T47D (cell line): ENCODE data around the gene RUBCN.
"Not testable (repeated sequence)": the region's sequence is repeated elsewhere in the genome, so short reads cannot be mapped to it uniquely, and the experiment has no call there.

Experiments used
- DNase-seq, 2 experiments: peaks; one replicate each; pipeline versions ENCODE4 v3.0.0 to v3.0.0-alpha.2; 2011 to 2012; ENCODE audit warnings: low read depth in 1 of 2, low spot score in 1 of 2
- JUND ChIP-seq: IDR thresholded peaks from 2 replicates; pipeline ENCODE4 v1.6.1; 2012; ENCODE audit warnings: low read depth
- in situ Hi-C: cut with HindIII; loops from 2 replicates; pipeline ENCODE4 v1.10.0; 2016; ENCODE audit warnings: low sequenced_read_pairs, low pct_unique_long_range_greater_than_20kb

The RUBCN gene

GRCh38 chr3:197749315-197749600 lies 12.6 kb upstream of the RUBCN start:
- DNase-seq = peak; percentile 63 to 79
- no peak for TF ChIP-seq JUND
- in situ Hi-C loops = no loop called here

GRCh38 chr3:197748597-197749314 lies 12.1 kb upstream of the RUBCN start:
- DNase-seq = no peak
- in situ Hi-C loops = no loop called here
- TF ChIP-seq JUND = no peak

DNA sequence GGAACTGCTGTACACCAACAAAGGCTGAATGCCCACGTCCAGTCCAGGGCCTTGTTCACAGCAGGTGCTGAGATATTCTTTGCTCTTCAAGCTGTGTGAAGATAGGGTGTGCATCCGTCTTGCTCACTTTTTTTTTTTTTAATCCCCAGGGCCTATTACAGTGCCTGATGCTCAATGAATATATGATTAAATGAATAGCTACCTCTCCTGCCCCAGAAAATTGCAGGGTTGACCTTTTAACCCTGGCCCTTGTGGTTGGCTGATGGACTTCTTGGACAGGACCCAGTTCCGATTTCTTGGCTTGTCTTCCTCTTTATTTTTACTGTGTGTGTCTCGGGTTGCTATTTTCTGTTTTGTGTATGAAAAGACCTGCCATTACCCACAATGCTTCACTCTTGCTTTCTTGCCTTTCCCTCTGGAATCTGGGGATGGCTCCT lies 10.1 kb upstream of the RUBCN start:
- DNase-seq = no peak
- in situ Hi-C loops = no loop called here
- TF ChIP-seq JUND = no peak

DNA sequence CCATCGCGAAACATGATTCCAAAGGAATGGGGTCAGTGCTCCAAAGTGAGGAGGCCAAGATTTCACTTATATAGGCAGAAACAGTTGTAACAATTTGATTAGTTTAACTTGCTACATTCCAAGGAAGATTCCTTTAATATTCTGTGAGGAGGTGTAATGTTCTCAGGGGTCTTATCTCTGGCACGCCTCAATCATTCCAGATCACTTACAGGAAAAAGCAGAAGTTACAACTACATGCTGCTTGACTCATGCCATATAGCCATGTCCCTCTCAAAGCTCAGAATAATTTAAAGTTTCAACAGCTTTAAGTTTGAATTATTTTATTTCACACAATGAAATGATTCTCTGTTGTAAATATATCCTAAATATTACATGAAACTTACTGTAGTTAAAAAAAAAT lies 9.5 kb upstream of the RUBCN start:
- in situ Hi-C loops = no loop called here
- DNase-seq = no peak
- TF ChIP-seq JUND = no peak

DNA sequence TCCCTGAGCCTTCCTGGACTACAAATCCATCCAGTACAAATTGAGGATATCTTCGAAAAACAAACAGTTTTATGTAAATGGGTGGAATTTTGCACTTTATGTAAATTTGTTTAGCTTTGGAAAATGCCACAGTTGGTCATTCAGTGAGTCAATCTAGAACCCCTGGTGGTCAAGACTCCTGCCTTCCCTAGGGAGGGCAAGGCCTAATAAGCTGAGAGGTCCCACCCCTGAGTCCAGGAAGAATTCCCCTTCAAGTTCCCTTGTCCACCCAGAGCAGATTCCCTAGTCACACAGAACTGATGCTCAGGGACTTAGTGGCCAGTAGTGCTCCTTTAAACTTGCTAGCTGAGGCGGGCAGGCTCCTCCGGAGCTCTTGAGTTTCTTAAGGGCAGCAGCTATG lies 6.1 kb upstream of the RUBCN start:
- DNase-seq = no peak
- no peak for TF ChIP-seq JUND
- in situ Hi-C loops = no loop called here

DNA sequence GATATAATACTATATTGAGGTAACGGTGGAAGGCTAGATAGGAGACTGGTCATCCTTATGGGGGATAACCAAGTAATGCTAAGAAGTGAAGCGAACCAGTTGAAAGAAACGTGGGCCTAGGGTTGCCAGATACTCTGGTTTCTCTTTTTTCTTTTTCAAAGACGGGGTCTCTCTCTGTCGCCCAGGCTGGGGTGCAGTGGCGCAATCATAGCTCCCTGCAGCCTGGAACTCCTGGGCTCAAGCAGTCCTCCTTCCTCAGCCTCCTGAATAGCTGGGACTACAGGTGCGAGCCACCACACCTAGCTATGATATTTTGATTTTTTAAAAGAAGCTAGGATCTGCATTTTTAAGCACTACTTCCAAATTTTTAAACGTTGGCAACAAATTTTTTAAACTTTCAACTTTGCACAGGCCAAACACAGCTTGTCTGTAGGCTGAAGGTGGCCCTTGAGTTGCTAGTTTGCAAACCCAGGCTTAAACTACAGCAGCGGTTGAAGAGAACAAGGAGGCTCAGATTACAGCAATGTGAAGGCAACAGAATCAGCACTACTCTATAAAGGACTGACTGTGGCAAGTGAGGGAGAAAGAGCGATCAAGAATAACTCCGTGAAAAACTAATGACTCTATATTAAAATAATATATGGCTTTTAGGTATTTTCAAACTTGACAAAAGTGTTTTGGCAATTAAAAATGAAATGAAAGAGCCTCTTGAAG lies 1.2 kb upstream of the RUBCN start:
- TF ChIP-seq JUND = no peak
- no peak for DNase-seq
- in situ Hi-C loops = no loop called here

DNA sequence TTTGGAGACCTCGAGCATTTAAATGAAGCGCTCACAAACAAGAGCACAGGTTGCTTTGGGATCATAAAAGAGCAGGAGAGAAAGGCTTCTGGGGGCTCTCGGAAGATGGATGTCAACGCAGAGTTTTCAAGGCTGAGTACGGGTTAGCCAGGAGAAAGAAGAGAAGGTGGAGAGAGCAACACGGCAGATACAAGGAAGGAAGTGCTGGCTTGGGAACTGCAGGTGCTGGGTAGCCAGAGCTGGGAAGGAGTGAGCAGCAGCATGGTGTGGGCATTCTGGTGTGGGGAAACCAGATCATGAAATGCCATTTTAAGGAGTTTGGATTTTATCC lies 580 bp upstream of the RUBCN start:
- no peak for TF ChIP-seq JUND
- in situ Hi-C loops = no loop called here
- DNase-seq = no peak

DNA sequence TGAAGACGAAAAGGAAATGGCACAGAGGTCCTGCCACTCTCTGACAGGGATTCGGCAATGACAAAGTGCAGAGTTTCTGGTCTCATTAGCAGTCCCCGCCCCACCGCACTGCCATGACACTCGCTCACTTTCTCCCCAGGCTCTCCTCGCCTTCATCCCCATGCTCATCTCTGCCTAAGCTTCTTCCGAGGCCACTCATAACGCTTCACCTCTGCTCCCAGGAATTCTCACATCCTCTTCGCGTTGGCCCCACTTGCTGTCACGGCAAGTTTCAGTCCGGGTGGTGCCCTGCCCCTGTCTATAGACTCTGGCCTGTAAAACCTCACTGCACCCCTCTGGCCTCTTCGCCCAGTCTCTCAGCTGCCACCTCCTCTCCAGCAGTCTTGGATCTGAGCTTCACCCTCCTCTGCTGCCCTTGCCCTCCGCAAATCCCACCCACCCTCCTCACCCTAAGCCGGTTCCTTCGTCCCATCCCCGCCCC lies 654 bp downstream of the RUBCN start:
- DNase-seq = peak; percentile 45 to 73
- in situ Hi-C loops = no loop called here
- no peak for TF ChIP-seq JUND

DNA sequence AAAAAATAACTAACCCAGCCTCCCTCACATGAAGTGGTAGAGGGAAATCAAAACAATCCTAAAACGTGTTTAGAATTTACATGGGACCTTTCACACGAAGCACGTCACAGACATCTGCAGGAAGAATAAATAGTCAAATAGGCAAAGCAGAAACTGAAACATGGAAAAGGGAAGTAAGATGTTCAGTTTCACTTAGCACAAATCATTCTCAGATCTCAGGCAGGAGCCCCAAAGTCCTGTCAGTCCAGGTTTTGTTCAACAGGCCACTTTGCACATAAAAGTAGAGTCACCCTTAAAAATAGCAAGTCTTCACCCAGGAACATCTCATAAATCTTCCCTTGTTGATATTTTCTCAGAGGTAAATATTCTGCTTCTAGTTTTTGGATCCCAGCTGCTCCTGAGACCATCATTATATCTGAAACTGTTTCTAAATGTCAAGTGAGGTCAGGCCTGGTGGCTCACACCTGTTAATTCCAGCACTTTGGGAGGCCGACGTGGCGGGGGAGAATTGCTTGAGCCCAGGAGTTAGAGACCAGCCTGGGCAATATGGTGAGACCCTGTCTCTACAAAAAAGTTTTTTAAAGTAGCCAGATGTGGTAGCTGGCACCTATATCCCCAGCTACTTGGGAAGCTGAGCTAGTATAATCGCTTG lies 1.9 kb downstream of the RUBCN start:
- in situ Hi-C loops = no loop called here
- DNase-seq = no peak
- TF ChIP-seq JUND = no peak

- no peak for TF ChIP-seq JUND
- in situ Hi-C loops = no loop called here
- no peak for DNase-seq
These were observed 3.7 kb downstream of the RUBCN start for GRCh38 chr3:197733042-197733441.

GRCh38 chr3:197731483-197731882 lies 5.2 kb downstream of the RUBCN start:
- in situ Hi-C loops, DNase-seq: not testable (repeated sequence)

GRCh38 chr3:197730770-197731169 lies 5.9 kb downstream of the RUBCN start:
- DNase-seq, in situ Hi-C loops: not testable (repeated sequence)

- in situ Hi-C loops = no loop called here
- no peak for DNase-seq
- TF ChIP-seq JUND = no peak
These were observed 6.5 kb downstream of the RUBCN start for GRCh38 chr3:197730200-197730599.
